ENCODE data around the gene LYPD6B.
A peak's percentile ranks its signal among the peaks of the same experiment; 100 is the strongest.

LYPD6B gene

GRCh38 chr2:149077861-149078260, 39.4 kb downstream of the LYPD6B start:
- DNase-seq, result no peak

- no peak for DNase-seq
Observed at GRCh38 chr2:149080099-149080498, 41.6 kb downstream of the LYPD6B start.

DNA sequence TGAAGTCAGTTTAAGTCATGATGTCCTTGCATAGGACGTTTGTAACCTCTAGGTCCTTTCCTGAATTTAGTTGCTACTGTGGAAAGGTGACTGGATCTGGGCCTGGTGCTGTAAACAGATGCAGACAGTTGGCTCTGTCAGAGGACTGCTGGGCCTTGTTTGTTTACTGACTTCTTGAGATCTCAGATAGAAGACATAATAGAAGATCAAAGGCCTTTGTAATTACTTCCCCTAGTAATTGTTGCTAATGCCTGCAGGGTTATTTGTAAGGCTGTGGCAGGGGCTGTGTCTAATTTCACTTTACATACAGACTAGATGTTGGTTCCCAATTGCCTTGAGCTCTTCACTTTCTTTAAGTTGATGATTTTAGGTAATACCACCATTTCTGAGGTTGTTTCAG, 42.5 kb downstream of the LYPD6B start:
- no peak for DNase-seq

GRCh38 chr2:149082079-149082478, 43.6 kb downstream of the LYPD6B start:
- DNase-seq, result no peak

- DNase-seq, result no peak
Observed at GRCh38 chr2:149082735-149083134, 44.2 kb downstream of the LYPD6B start.

GRCh38 chr2:149084924-149085795, 46.7 kb downstream of the LYPD6B start:
- DNase-seq, result no peak

DNA sequence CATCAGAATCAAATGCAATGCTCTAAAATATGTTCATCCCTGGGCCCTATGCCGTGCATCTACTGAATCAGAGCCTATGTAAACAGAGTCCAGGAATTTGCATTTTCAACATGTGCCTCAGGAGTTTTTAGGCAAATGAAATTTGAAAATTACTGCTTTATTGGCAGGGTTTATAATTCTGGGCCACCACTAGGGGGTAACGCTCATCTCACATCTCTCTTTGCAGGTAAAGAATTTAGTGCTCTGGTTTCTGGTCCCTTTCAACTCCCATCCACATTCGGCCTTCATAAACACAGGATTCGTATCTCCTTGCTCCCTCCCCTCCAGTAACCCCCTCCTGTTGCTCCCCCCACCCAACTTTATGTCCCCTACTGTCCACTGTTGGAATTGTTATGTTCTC, 49.3 kb downstream of the LYPD6B start:
- DNase-seq, result peak; percentile 7

DNA sequence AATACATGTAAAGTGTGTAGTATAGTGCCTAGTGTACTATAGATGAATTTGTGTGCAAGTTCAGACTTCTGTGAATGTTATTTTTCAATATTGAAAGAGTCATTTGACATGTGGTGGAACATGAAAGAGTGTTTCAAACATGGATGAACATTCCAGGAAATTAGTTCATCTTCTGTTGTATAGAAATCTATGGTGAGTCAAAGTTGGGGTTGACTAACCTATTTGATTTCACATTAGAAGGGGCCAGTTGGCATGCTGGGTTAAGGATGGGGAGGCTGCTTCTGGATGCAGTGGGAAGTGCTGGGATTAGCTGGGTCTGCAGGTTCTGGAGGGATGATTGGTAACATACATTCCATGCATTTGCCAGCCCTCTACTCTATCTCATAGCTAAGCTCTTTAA, 50.6 kb downstream of the LYPD6B start:
- no peak for DNase-seq

DNA sequence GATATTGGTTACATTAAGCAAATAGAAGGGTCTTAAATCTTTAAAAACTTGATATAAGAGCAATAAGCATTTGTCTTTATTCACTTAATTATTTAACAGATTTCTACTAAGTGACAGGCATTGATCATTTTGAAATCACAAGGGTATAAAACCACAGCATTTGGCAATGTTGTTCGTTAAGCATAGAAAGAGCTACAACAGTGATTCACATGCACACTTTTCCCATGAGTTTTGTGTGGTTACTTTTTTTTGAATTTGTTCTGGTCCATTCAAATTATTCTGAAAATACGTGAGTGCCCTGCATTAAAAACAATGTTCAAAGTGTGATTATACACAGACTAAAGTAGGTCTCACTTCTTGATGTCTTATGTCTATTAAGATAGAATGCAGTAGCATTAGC, 52.2 kb downstream of the LYPD6B start:
- no peak for DNase-seq

DNA sequence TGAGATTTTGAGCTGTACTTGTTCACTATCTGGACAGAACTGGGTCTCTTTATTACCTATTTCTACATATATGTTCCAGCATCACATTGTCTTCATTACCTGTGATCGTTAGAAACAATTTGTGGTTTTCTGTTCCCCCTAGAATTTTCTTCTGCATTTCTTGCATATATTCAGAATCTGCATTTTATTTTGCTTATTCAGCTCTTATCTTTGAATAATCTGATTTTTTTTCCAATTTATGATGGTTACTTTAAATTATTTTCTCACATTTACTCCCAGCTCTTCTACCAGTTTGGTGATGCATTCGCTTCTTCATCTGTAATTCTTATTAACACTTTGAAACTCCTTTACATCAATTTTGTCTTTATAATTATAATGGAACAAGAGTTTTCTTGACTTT, 55.1 kb downstream of the LYPD6B start:
- no peak for DNase-seq

DNA sequence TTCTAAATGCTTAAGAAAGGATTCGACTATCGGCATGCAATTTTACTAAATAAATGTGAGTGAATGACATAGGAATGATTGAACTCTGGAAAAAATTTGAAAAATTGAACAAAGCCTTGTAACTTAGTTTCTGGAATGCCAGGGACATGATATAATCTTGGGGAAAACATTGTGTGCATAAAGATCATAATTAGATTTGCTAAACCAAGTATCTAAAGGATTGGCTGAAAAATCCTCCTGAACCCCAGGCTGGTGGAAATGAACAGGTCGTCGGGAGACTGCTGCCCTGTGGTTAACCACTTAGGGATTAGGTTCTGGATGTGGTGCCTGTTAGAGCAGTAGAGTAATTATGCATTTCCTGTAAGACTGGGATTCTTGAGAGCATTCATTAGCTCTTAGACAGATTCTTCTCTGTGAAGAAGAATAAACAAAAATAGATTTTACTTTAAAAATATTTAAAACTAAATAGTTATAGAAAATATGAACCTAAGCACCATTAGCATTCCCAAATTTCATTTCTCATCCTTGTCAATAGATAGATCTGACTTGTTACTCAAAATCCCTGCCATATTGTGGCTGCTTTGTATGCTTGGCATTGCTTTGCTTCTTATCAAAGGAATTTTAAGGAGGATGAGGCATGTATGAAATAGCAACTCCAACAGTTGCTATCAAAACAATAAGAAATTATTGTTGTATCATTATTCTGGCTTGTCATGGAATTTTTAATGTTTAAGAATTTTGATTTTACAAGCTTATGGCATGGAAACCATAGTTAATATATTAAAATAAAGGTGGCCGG, 55.9 kb downstream of the LYPD6B start:
- peak; percentile 24 for DNase-seq

DNA sequence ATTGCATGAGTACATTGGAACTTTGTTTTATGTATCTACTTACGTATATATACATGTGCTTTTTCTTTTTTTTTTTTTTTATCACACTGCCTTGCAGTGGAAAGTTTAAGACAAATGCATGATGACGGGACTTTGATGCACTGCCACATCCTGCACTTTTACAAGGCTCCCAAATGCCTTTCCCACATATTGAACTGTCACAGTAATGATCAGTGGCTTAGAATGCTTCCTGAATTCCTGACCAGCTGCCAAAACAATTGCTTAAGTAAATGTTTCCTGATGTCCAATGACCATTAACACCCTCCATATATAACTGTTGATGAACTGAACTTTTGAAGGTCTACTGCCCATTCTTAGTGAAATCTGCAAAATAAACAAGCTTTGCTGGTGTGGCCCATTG, 60.2 kb downstream of the LYPD6B start:
- DNase-seq, result no peak

GRCh38 chr2:149099298-149099697, 60.8 kb downstream of the LYPD6B start:
- DNase-seq, result no peak

GRCh38 chr2:149100739-149101699, 62.5 kb downstream of the LYPD6B start:
- DNase-seq, result no peak

DNA sequence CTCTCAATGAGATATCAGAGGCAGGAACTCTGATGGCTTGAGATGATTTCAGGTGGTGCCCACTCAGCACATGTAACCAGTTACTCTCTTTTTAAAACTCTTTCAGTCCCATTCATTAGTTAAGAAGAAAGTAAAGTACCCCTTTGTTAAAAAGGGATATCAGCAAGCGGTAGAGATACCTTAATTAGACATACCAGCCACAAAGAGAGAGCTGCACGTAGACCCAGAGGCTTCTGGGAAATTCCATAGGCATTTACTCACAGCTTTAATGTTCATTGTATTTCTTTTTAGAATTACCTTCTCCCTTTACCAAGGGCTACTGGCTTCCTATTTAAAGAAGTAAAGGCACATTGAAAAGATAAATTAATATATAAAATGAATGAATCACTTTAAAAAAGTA, 63.3 kb downstream of the LYPD6B start:
- DNase-seq, result no peak

DNA sequence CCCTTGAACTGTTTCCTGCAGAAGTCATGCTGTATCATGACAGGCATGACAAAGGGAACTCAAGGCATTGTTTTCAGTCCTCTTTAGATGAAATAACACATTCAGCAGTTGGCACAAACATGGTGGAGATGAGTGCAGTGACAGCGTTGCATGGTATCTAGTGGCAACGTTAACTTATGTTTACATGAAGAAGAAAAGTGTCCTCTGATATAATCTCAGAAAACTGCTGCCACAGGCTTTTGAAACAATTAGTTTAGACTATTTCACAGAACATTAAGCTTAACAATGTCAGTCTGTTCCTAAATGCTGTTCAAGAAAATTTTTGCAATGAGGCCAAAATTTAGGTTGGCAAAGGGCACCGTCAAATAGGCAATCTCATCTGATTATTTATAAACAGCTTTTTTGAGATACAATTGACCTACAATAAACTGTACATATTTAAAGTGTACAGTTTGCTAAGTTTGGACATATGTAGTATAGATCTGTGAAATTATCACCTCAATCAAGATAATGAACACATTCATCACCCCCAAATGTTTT, 64.7 kb downstream of the LYPD6B start:
- DNase-seq, result no peak

DNA sequence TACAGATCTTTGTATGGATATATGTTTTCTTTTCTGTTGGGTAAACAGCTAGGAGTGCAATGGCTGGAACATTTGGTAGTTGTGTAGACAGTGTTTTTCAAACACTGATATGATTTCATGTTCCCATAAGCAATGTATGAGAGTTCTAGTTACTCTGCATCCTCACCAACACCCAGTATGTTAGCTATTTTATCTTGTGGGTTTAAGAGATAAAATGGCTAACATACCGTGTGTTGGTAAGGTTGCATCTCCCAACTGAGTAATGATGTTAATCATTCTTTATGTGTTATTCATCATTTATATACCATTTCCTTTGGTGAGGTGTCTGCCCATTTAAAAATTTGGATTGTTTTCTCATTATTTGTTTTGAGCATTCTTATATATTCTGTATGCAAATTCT, 65.7 kb downstream of the LYPD6B start:
- DNase-seq, result no peak

- no peak for DNase-seq
Observed at GRCh38 chr2:149112068-149112467, 73.6 kb downstream of the LYPD6B start.

- DNase-seq, result no peak
Observed at GRCh38 chr2:149112713-149113112, 74.2 kb downstream of the LYPD6B start.

- no peak for DNase-seq
Observed at GRCh38 chr2:149115781-149116180, 77.3 kb downstream of the LYPD6B start.

- no peak for DNase-seq
Observed at GRCh38 chr2:149119368-149119767, 80.9 kb downstream of the LYPD6B start.

- DNase-seq, result no peak
Observed at GRCh38 chr2:149122516-149122915, 84.0 kb downstream of the LYPD6B start.
